RWPE2 (cell line): ENCODE data around the gene RPN1.

ENCODE experiments used
- ATAC-seq: fragments of 200-7000 bp; cut with Tn5 transposase; 3 replicates; pipeline ENCODE4 v1.9.1; 2021; ENCODE audit warnings: low read depth
- DNase-seq: peaks from one replicate; pipeline ENCODE4 v3.0.0-alpha.2; 2020; ENCODE audit warnings: low spot score
- H3K27ac ChIP-seq: fragments of 450-650 bp; 2 replicates; pipeline ENCODE4 v1.5.1; 2017; ENCODE audit warnings: mild to moderate bottlenecking; ENCODE audit not compliant: poor library complexity, severe bottlenecking
- H3K27me3 ChIP-seq: fragments of 250-450 bp; sonication (Bioruptor Pico); 2 replicates; pipeline ENCODE4 v1.5.1; 2021; ENCODE audit warnings: mild to moderate bottlenecking, moderate library complexity; ENCODE audit not compliant: insufficient read depth, poor library complexity, severe bottlenecking
- H3K36me3 ChIP-seq: fragments of 250-450 bp; sonication (Bioruptor Pico); 2 replicates; pipeline ENCODE4 v1.5.1; 2020; ENCODE audit warnings: low read depth, mild to moderate bottlenecking, moderate library complexity
- H3K4me1 ChIP-seq: fragments of 250-450 bp; sonication (Bioruptor Pico); 2 replicates; pipeline ENCODE4 v1.5.1; 2021; ENCODE audit warnings: mild to moderate bottlenecking, moderate library complexity; ENCODE audit not compliant: insufficient read depth, poor library complexity, severe bottlenecking
- H3K4me3 ChIP-seq: fragments of 250-450 bp; sonication (Bioruptor Pico); 2 replicates; pipeline ENCODE4 v1.5.1; 2021; ENCODE audit warnings: mild to moderate bottlenecking, moderate library complexity; ENCODE audit not compliant: severe bottlenecking
- H3K9me3 ChIP-seq: fragments of 250-450 bp; sonication (Bioruptor Pico); 2 replicates; pipeline ENCODE4 v1.5.1; 2021; ENCODE audit warnings: mild to moderate bottlenecking, moderate library complexity; ENCODE audit not compliant: severe bottlenecking
- TF ChIP-seq, protein P1 (sequence below): fragments of 450-650 bp; IDR thresholded peaks from one replicate; pipeline ENCODE4 v1.5.1; 2017; ENCODE audit warnings: mild to moderate bottlenecking, moderate library complexity; ENCODE audit not compliant: poor library complexity, severe bottlenecking

Gene RPN1

DNA sequence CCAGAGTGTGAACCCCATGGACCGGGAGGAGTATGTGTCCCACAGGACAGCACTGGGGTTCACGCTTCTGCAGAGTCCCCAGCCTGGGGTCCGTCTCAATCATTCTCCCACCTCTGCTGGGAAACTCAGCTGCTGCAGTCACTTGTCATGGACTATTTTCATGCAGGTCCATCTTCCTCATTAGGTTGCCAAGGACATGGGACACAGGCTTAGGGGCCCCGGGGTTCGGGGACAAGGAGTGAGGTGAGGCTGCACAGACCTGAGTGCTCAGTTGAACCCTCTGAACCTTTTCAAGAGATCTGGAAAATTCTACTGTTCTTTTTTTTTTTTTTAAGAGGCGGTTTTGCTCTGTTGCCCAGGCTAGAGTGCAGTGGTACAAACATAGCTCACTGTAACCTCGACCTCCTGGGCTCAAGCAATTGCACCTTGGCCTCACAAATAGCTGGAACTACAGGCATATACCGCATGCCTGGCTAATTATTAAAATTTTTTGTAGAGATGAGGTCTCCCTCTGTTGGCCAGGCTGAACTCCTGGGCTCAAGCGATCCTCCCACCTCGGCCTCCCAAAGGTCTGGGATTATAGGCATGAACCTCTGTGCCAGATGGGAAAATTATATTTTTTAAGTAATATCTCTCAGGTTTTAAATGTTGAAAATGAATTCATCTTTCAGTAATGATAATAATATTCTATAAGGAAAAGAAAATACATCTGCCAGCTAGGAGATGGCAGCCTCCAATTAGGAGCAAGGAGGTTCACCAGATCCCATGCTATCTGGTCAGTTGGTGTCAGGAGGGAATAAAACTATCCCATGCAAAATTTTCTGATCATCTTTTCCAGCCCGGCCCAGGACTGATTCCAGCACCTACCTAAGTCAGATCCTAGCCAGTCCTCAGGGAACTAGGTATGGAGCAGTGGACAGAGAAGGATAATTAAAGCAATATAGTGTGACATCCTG is 45.2 kb downstream of the RPN1 start:
- no peak overlapping the region for H3K27ac ChIP-seq
- ATAC-seq (no peak), DNase-seq (no peak)
- H3K36me3 ChIP-seq: no peaks in the 10 kb centered on the region
- H3K4me1 ChIP-seq: no peaks in the 10 kb centered on the region
- no peaks in the 10 kb centered on the region for H3K9me3 ChIP-seq
- TF ChIP-seq, protein P1, sequence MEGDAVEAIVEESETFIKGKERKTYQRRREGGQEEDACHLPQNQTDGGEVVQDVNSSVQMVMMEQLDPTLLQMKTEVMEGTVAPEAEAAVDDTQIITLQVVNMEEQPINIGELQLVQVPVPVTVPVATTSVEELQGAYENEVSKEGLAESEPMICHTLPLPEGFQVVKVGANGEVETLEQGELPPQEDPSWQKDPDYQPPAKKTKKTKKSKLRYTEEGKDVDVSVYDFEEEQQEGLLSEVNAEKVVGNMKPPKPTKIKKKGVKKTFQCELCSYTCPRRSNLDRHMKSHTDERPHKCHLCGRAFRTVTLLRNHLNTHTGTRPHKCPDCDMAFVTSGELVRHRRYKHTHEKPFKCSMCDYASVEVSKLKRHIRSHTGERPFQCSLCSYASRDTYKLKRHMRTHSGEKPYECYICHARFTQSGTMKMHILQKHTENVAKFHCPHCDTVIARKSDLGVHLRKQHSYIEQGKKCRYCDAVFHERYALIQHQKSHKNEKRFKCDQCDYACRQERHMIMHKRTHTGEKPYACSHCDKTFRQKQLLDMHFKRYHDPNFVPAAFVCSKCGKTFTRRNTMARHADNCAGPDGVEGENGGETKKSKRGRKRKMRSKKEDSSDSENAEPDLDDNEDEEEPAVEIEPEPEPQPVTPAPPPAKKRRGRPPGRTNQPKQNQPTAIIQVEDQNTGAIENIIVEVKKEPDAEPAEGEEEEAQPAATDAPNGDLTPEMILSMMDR: no peak
- H3K27me3 ChIP-seq: no peaks in the 10 kb centered on the region
- no peak overlapping the region for H3K4me3 ChIP-seq

DNA sequence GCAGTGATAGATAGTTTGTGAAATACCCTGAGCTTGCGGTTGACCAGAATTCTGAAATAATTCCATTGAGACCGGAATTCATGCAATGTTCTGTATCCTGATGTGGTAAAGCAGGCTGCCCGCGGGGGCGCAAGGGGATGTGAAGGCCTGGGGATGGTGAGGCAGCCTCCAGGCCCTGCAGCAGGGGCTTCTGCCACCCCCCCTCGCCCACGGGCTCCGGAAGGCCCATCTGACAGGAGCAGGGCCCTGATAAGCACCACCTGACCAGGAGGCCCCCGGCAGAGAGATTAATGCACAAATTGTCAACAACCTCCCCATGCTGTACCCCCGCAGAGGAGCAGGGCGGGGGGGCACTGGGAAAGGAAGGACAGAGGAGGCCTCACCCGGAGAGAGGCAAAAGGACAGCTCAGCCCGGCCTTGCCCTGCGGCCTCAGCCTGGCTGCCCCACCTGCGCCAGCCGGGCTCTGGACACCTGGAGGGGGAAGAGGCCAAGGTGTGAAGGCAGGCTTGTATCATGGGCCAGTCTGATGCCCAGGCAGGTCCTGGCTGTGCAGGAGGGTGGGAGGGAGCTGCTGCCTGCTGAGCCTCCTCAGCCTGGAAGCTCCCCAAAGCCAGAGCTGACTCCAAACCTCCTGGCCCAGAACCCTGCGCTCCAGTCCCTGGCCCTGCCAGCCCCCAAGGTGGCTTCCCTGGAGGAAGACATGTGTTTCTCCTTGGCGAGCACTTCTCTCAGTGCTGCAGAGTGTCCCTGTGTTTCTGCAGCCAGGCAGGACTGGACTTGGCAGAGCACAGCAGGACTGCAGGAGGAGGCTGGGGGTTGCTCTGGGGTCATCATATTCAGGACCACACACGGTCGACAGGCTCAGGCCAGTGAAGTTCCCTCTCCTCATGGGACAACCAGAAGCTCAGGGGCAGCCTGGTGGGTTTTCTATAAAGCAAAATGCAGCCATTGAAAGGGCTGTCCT is 46.5 kb downstream of the RPN1 start:
- no peaks in the 10 kb centered on the region for H3K27me3 ChIP-seq
- no peak for ATAC-seq
- no peaks in the 10 kb centered on the region for H3K36me3 ChIP-seq
- TF ChIP-seq, protein P1: no peak
- no peak for DNase-seq
- H3K4me1 ChIP-seq: no peaks in the 10 kb centered on the region
- H3K4me3 ChIP-seq: no peak overlapping the region
- H3K9me3 ChIP-seq: no peaks in the 10 kb centered on the region
- no peak overlapping the region for H3K27ac ChIP-seq

DNA sequence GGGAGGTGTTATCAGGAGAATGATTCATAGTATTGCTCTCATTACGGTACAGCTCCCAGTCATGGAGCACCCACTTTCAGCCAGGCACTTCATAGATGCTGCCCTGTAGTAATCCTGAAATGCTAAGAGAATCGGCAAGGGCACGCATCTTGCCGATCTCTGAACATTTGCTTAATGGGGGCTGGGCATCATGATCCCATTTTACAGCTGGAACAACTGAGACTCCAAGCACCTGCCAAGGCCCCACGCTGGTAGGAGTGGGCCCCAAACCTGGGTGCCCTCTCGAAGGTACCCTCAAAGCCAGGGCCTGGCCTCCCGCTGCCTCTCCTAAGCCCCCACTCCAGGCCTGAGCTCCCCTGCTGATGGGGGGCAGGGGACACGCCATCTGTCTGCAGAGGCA is 47.3 kb downstream of the RPN1 start:
- H3K4me1 ChIP-seq: no peaks in the 10 kb centered on the region
- no peaks in the 10 kb centered on the region for H3K9me3 ChIP-seq
- H3K27me3 ChIP-seq: no peaks in the 10 kb centered on the region
- H3K4me3 ChIP-seq: no peak overlapping the region
- H3K36me3 ChIP-seq: no peaks in the 10 kb centered on the region
- TF ChIP-seq, protein P1: no peak
- DNase-seq (no peak), ATAC-seq (no peak)
- no peak overlapping the region for H3K27ac ChIP-seq

DNA sequence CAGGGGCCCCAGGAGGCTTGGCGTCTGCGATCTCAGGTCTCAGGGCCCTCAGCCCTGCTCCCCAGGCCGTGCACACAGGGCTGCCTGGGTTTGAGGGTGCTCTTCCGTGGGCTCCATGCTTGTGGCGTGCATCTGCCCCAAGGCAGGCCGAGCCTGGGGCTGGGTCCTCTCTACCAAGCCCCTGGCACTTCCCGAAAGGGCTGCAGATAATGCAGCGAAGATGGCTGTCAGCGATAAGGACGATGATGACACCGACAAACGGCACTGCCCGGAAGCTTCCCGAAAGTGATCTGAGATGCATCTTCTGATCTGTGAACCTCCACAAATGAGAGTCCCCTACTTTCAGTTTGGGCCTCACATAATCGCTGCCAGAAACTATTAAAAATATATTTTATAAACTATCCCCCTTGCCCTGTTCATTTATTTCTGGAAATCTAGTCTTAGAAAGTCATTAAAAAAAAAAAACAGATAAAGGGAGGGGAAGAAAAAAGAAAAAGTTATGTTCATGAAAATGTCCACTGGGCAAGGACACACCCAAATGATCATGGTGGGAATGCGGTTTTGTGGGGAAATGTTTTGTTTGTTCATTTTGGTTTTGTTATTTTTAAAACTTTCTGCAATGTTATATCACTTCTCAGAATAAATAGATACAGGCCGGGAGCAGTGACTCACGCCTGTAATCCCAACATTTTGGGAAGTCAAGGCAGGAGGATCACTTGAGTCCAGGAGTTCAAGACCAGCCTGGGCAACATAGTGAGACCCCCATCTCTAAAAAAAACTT is 51.5 kb downstream of the RPN1 start:
- DNase-seq (no peak), ATAC-seq (no peak)
- Histone ChIP-seq H3K27me3 (no peaks in the 10 kb centered on the region), H3K27ac (no peak overlapping the region), H3K4me1 (no peaks in the 10 kb centered on the region), H3K36me3 (no peaks in the 10 kb centered on the region), H3K4me3 (no peak overlapping the region), H3K9me3 (no peaks in the 10 kb centered on the region)
- TF ChIP-seq, protein P1: no peak
